Fibroblast of mammary gland (primary cell): Measurements from ENCODE around the gene AFMID.
A peak's percentile ranks its signal among the peaks of the same experiment; 100 is the strongest.

Experiments
- DNase-seq: peaks from one replicate; pipeline ENCODE4 v3.0.0-alpha.2; 2010; ENCODE audit warnings: low read depth
- H3K4me3 ChIP-seq: 2 replicates; pipeline ENCODE4 v1.5.1; 2011; ENCODE audit warnings: low read depth, mild to moderate bottlenecking, low read length, moderate library complexity; ENCODE audit not compliant: control insufficient read depth
- TF ChIP-seq, protein P1 (sequence below): conservative IDR thresholded peaks from 2 replicates; pipeline ENCODE4 v1.5.1; 2011; ENCODE audit warnings: low read depth, low read length, inconsistent platforms; ENCODE audit not compliant: control insufficient read depth, insufficient read depth

AFMID gene

GRCh38 chr17:78184351-78184750, 2.8 kb upstream of the AFMID start:
- no peak for DNase-seq
- TF ChIP-seq, protein P1, sequence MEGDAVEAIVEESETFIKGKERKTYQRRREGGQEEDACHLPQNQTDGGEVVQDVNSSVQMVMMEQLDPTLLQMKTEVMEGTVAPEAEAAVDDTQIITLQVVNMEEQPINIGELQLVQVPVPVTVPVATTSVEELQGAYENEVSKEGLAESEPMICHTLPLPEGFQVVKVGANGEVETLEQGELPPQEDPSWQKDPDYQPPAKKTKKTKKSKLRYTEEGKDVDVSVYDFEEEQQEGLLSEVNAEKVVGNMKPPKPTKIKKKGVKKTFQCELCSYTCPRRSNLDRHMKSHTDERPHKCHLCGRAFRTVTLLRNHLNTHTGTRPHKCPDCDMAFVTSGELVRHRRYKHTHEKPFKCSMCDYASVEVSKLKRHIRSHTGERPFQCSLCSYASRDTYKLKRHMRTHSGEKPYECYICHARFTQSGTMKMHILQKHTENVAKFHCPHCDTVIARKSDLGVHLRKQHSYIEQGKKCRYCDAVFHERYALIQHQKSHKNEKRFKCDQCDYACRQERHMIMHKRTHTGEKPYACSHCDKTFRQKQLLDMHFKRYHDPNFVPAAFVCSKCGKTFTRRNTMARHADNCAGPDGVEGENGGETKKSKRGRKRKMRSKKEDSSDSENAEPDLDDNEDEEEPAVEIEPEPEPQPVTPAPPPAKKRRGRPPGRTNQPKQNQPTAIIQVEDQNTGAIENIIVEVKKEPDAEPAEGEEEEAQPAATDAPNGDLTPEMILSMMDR = no peak
- no peak overlapping the region for H3K4me3 ChIP-seq

- H3K4me3 ChIP-seq = no peak overlapping the region
- DNase-seq = no peak
Measured at GRCh38 chr17:78184868-78185267, 2.3 kb upstream of the AFMID start.

DNA sequence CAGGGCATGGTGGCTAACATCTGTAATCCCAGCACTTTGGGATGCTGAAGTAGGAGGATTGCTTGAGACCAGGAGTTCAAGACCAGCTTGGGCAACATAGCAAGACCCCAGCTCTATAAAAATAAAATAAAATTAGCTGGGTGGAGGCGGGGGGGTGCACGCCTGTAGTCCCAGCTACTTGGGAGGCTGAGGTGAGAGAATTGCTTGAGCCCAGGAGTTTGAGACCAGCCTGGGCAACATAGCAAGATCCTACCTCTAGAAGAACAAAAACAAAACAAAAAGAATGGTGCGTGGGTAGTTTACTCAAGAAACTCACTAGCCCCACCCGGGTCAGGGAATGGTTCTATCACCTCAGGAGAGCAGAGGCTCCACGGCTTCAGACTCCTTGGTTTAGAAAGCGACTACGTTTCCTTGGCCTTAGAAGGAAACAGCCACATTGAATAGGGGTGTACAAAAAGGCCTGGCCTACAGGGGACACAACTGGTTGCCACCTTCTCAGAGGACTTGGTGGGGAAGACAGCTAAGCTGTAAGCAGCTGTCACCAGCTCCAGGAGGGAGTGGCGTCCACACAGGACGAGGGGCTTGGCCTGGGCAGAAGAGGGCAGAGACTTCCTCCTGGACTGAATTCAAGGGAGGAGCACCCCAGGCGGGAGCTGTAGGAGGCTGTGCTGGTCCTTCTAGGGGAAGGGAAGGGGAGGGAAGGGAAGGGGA, 1.0 kb upstream of the AFMID start:
- peak overlapping the region; percentile 76 for H3K4me3 ChIP-seq
- DNase-seq = peak; percentile 44
- TF ChIP-seq, protein P1 = no peak

More at GRCh38 chr17:78184868-78185267, 2.3 kb upstream of the AFMID start:
- TF ChIP-seq, protein P1 = no peak

- no peak for DNase-seq
- TF ChIP-seq, protein P1 = no peak
- no peak overlapping the region for H3K4me3 ChIP-seq
Measured at GRCh38 chr17:78196716-78197115, 9.6 kb downstream of the AFMID start.

- TF ChIP-seq, protein P1 = no peak
- H3K4me3 ChIP-seq = no peak overlapping the region
- no peak for DNase-seq
Measured at GRCh38 chr17:78197147-78197832, 10.1 kb downstream of the AFMID start.

- TF ChIP-seq, protein P1 = no peak
- DNase-seq = no peak
- H3K4me3 ChIP-seq = no peak overlapping the region
Measured at GRCh38 chr17:78200451-78200850, 13.3 kb downstream of the AFMID start.
